WTC11 (cell line): ENCODE data around the gene NRXN3. TPM values are rescaled to one million over a fixed set of nuclear protein-coding genes. Genes with fewer than 3 reads are reported as not detected.

Experiments used
- ATAC-seq: fragments of 200-7000 bp; cut with Tn5 transposase; 2 replicates; pipeline ENCODE4 v1.10.0; 2021; ENCODE audit warnings: mild to moderate bottlenecking, moderate library complexity
- CTCF ChIA-PET: fragments of 300-600 bp; sonication (Branson Sonifier 250); formaldehyde crosslinking; loops from one replicate; lab custom pipeline; 2021; ENCODE audit warnings: antibody characterized with exemption; lab: Charles Lee
- POLR2A ChIA-PET: fragments of 350-600 bp; sonication (Branson Sonifier 250); formaldehyde crosslinking; loops from one replicate; lab custom pipeline; 2021; ENCODE audit warnings: antibody characterized with exemption; lab: Charles Lee
- DNase-seq: peaks from one replicate; pipeline ENCODE4 v3.0.0; 2021; ENCODE audit warnings: low spot score
- H3K27ac Mint-ChIP-seq: 2 replicates; pipeline ENCODE4 v1.8.0; 2021; ENCODE audit warnings: mixed read lengths
- H3K27me3 Mint-ChIP-seq: 2 replicates; pipeline ENCODE4 v1.8.0; 2021; ENCODE audit warnings: low read depth, mild to moderate bottlenecking, moderate library complexity, mixed read lengths
- H3K36me3 Mint-ChIP-seq: 2 replicates; pipeline ENCODE4 v1.8.0; 2021; ENCODE audit warnings: mixed read lengths
- H3K4me1 Mint-ChIP-seq: 2 replicates; pipeline ENCODE4 v1.8.0; 2022; ENCODE audit warnings: mixed read lengths
- H3K4me3 Mint-ChIP-seq: 2 replicates; pipeline ENCODE4 v1.8.0; 2021; ENCODE audit warnings: mild to moderate bottlenecking, moderate library complexity, mixed read lengths
- H3K9me3 Mint-ChIP-seq: 2 replicates; pipeline ENCODE4 v1.8.0; 2021; ENCODE audit warnings: mixed read lengths
- CBFB ChIP-seq: sonication (generic); formaldehyde crosslinking; IDR thresholded peaks from 2 replicates; pipeline ENCODE4 v1.8.1; 2022; ENCODE audit warnings: mild to moderate bottlenecking, low read depth, missing genetic modification reagents
- CREB1 ChIP-seq: sonication (generic); formaldehyde crosslinking; IDR thresholded peaks from 2 replicates; pipeline ENCODE4 v1.8.0; 2023; ENCODE audit warnings: mild to moderate bottlenecking, missing genetic modification reagents
- CTCF ChIP-seq: fragments of 200-600 bp; IDR thresholded peaks from 2 replicates; pipeline ENCODE4 v1.8.0; 2022; ENCODE audit warnings: antibody characterized with exemption
- E2F1 ChIP-seq: sonication (generic); formaldehyde crosslinking; IDR thresholded peaks from 2 replicates; pipeline ENCODE4 v1.8.0; 2022; ENCODE audit warnings: mild to moderate bottlenecking, missing genetic modification reagents
- ETV6 ChIP-seq: sonication (generic); formaldehyde crosslinking; IDR thresholded peaks from 2 replicates; pipeline ENCODE4 v1.8.1; 2022; ENCODE audit warnings: mild to moderate bottlenecking, missing genetic modification reagents
- FOXP1 ChIP-seq: sonication (generic); formaldehyde crosslinking; IDR thresholded peaks from 2 replicates; pipeline ENCODE4 v1.8.0; 2022; ENCODE audit warnings: missing genetic modification reagents, mild to moderate bottlenecking, moderate library complexity, borderline replicate concordance
- GRHL2 ChIP-seq: fragments of 250-450 bp; sonication (Bioruptor Pico); IDR thresholded peaks from 2 replicates; pipeline ENCODE4 v1.8.0; 2022; ENCODE audit warnings: mild to moderate bottlenecking, moderate library complexity; ENCODE audit not compliant: insufficient replicate concordance, severe bottlenecking
- GTF2I ChIP-seq: fragments of 250-450 bp; sonication (Bioruptor Pico); conservative IDR thresholded peaks from 2 replicates; pipeline ENCODE4 v1.4.0; 2021; ENCODE audit warnings: mild to moderate bottlenecking
- JAZF1 ChIP-seq: fragments of 250-450 bp; sonication (Bioruptor Pico); IDR thresholded peaks from 2 replicates; pipeline ENCODE4 v1.9.0; 2021; ENCODE audit warnings: moderate library complexity, mild to moderate bottlenecking, inconsistent platforms
- KAT7 ChIP-seq: sonication (generic); formaldehyde crosslinking; IDR thresholded peaks from 2 replicates; pipeline ENCODE4 v1.8.1; 2023; ENCODE audit warnings: missing genetic modification reagents, mild to moderate bottlenecking, borderline replicate concordance
- NFE2L1 ChIP-seq: sonication (generic); formaldehyde crosslinking; IDR thresholded peaks from 2 replicates; pipeline ENCODE4 v1.8.1; 2023; ENCODE audit warnings: missing genetic modification reagents
- NR3C1 ChIP-seq: sonication (generic); formaldehyde crosslinking; conservative IDR thresholded peaks from 2 replicates; pipeline ENCODE4 v1.8.1; 2023; ENCODE audit warnings: low read depth, mild to moderate bottlenecking, missing genetic modification reagents
- PRRX2 ChIP-seq: fragments of 250-450 bp; sonication (Bioruptor Pico); IDR thresholded peaks from 2 replicates; pipeline ENCODE4 v1.8.0; 2021; ENCODE audit warnings: mild to moderate bottlenecking
- RELA ChIP-seq: sonication (generic); formaldehyde crosslinking; IDR thresholded peaks from 2 replicates; pipeline ENCODE4 v1.8.1; 2022; ENCODE audit warnings: missing genetic modification reagents, mild to moderate bottlenecking, borderline replicate concordance
- TEAD1 ChIP-seq: sonication (generic); formaldehyde crosslinking; IDR thresholded peaks from 2 replicates; pipeline ENCODE4 v1.8.0; 2022; ENCODE audit warnings: mild to moderate bottlenecking, missing genetic modification reagents
- TEAD4 ChIP-seq: sonication (generic); formaldehyde crosslinking; IDR thresholded peaks from 2 replicates; pipeline ENCODE4 v1.8.0; 2022; ENCODE audit warnings: mild to moderate bottlenecking, missing genetic modification reagents
- ZNF121 ChIP-seq: sonication (generic); formaldehyde crosslinking; IDR thresholded peaks from 2 replicates; pipeline ENCODE4 v1.8.0; 2023; ENCODE audit warnings: missing genetic modification reagents
- ZNF263 ChIP-seq: sonication (generic); formaldehyde crosslinking; IDR thresholded peaks from 2 replicates; pipeline ENCODE4 v1.8.1; 2022; ENCODE audit warnings: low read depth, mild to moderate bottlenecking, moderate library complexity, missing genetic modification reagents
- ZNF396 ChIP-seq: fragments of 250-450 bp; sonication (Bioruptor Pico); IDR thresholded peaks from 2 replicates; pipeline ENCODE4 v1.8.0; 2021; ENCODE audit warnings: mild to moderate bottlenecking, moderate library complexity, borderline replicate concordance
- ZNF671 ChIP-seq: fragments of 250-450 bp; sonication (Bioruptor Pico); IDR thresholded peaks from 2 replicates; pipeline ENCODE4 v1.8.0; 2021; ENCODE audit warnings: mild to moderate bottlenecking
- total RNA-seq: library from RNA; stranded (reverse); gene quantifications from 3 replicates; pipeline ENCODE4 v1.2.3, GENCODE V29; 2021
- TF ChIP-seq, protein P1 (sequence below): sonication (generic); formaldehyde crosslinking; IDR thresholded peaks from 2 replicates; pipeline ENCODE4 v1.8.1; 2022; ENCODE audit warnings: low read depth, missing genetic modification reagents, borderline replicate concordance
- TF ChIP-seq, protein P2 (sequence below): sonication (generic); formaldehyde crosslinking; IDR thresholded peaks from 2 replicates; pipeline ENCODE4 v1.8.1; 2022; ENCODE audit warnings: missing genetic modification reagents, borderline replicate concordance
- TF ChIP-seq, protein P3 (sequence below): sonication (generic); formaldehyde crosslinking; IDR thresholded peaks from 2 replicates; pipeline ENCODE4 v1.8.1; 2022; ENCODE audit warnings: mild to moderate bottlenecking, moderate library complexity, missing genetic modification reagents
- TF ChIP-seq, protein P4 (sequence below): sonication (generic); formaldehyde crosslinking; IDR thresholded peaks from 2 replicates; pipeline ENCODE4 v1.8.1; 2023; ENCODE audit warnings: mild to moderate bottlenecking, missing genetic modification reagents
- TF ChIP-seq, protein P5 (sequence below): fragments of 250-450 bp; sonication (Bioruptor Pico); IDR thresholded peaks from 2 replicates; pipeline ENCODE4 v1.9.0; 2021; ENCODE audit warnings: moderate library complexity, mild to moderate bottlenecking, inconsistent platforms, borderline replicate concordance
- TF ChIP-seq, protein P6 (sequence below): sonication (generic); formaldehyde crosslinking; IDR thresholded peaks from 2 replicates; pipeline ENCODE4 v1.8.1; 2023; ENCODE audit warnings: mild to moderate bottlenecking, missing genetic modification reagents, moderate library complexity

NRXN3 gene
- total RNA-seq, 1 experiment from 2014 or later = 3.0 TPM

- POLR2A ChIA-PET = no interaction called here
- Mint-ChIP-seq H3K27ac (no peak overlapping the region), H3K4me1 (no peaks in the 10 kb centered on the region; the same call in 1 of the 2 replicates), H3K9me3 (no peaks in the 10 kb centered on the region; the same call in 1 of the 2 replicates), H3K27me3 (no peaks in the 10 kb centered on the region), H3K4me3 (no peak overlapping the region), H3K36me3 (no peaks in the 10 kb centered on the region)
- no peak for TF ChIP-seq RELA (CRISPR knock-in tag)
- TF ChIP-seq CBFB (CRISPR knock-in tag) = no peak
- TF ChIP-seq FOXP1 (CRISPR knock-in tag) = no peak
- TF ChIP-seq NR3C1 = no peak
- TF ChIP-seq, protein P1, sequence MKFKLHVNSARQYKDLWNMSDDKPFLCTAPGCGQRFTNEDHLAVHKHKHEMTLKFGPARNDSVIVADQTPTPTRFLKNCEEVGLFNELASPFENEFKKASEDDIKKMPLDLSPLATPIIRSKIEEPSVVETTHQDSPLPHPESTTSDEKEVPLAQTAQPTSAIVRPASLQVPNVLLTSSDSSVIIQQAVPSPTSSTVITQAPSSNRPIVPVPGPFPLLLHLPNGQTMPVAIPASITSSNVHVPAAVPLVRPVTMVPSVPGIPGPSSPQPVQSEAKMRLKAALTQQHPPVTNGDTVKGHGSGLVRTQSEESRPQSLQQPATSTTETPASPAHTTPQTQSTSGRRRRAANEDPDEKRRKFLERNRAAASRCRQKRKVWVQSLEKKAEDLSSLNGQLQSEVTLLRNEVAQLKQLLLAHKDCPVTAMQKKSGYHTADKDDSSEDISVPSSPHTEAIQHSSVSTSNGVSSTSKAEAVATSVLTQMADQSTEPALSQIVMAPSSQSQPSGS (CRISPR knock-in tag) = no peak
- TF ChIP-seq, protein P2, sequence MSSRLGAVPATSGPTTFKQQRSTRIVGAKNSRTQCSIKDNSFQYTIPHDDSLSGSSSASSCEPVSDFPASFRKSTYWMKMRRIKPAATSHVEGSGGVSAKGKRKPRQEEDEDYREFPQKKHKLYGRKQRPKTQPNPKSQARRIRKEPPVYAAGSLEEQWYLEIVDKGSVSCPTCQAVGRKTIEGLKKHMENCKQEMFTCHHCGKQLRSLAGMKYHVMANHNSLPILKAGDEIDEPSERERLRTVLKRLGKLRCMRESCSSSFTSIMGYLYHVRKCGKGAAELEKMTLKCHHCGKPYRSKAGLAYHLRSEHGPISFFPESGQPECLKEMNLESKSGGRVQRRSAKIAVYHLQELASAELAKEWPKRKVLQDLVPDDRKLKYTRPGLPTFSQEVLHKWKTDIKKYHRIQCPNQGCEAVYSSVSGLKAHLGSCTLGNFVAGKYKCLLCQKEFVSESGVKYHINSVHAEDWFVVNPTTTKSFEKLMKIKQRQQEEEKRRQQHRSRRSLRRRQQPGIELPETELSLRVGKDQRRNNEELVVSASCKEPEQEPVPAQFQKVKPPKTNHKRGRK = no peak
- no peak for TF ChIP-seq E2F1 (CRISPR knock-in tag)
- TF ChIP-seq, protein P3, sequence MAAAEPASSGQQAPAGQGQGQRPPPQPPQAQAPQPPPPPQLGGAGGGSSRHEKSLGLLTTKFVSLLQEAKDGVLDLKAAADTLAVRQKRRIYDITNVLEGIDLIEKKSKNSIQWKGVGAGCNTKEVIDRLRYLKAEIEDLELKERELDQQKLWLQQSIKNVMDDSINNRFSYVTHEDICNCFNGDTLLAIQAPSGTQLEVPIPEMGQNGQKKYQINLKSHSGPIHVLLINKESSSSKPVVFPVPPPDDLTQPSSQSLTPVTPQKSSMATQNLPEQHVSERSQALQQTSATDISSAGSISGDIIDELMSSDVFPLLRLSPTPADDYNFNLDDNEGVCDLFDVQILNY = no peak
- no peak for TF ChIP-seq TEAD1 (CRISPR knock-in tag)
- no peak for ATAC-seq
- CTCF ChIA-PET = no interaction called here
- DNase-seq = no peak
Observed at GRCh38 chr14:79186523-79186922, 1016.4 kb downstream of the NRXN3 start.

DNA sequence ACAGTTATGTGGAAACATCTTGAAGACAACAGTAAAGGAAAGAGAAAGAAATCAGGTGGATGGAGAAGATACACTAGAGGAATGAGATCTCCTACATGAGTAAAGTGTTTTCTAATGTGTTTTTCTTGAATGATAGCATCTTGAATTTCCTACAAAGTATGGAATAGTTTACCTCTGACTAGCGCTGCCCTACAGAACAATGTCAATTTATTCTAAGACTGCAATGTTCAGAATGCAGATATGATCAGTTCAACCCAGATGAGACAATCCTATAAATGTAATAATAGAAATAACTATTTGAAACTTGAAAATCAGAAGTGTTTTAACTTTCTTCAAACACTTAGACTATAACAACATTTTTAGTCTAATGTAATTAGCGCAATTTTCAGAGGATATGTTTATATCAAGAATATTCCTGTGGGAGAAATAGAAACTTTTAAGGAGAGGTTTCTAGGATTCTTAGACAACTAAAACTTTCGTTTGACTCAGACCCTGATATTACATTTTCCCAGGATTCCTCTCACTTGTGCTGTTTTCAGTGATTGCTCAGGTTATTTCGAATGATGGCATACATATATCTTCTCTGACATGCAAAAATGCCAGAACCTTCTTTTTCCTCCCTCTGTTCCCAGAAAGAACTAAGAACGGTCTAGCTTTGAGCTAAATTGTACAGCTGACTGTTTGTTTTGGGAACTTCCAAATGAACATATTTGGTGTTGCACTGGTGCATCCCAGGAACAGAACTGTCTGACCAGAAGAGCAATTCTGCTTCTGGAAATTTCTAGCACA lies 1023.7 kb downstream of the NRXN3 start:
- Mint-ChIP-seq H3K4me3 (no peak overlapping the region), H3K9me3 (peaks cover 9% of the 10 kb centered on the region), H3K36me3 (no peaks in the 10 kb centered on the region), H3K4me1 (no peaks in the 10 kb centered on the region), H3K27ac (no peak overlapping the region), H3K27me3 (no peaks in the 10 kb centered on the region)
- no peak for ATAC-seq
- POLR2A ChIA-PET = no interaction called here
- no peak for DNase-seq
- CTCF ChIA-PET = no interaction called here
- TF ChIP-seq ZNF396 (CRISPR knock-in tag) = no peak
- TF ChIP-seq, protein P4, sequence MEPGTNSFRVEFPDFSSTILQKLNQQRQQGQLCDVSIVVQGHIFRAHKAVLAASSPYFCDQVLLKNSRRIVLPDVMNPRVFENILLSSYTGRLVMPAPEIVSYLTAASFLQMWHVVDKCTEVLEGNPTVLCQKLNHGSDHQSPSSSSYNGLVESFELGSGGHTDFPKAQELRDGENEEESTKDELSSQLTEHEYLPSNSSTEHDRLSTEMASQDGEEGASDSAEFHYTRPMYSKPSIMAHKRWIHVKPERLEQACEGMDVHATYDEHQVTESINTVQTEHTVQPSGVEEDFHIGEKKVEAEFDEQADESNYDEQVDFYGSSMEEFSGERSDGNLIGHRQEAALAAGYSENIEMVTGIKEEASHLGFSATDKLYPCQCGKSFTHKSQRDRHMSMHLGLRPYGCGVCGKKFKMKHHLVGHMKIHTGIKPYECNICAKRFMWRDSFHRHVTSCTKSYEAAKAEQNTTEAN (CRISPR knock-in tag) = no peak
- no peak for TF ChIP-seq ZNF121 (CRISPR knock-in tag)
- no peak for TF ChIP-seq PRRX2 (CRISPR knock-in tag)
- TF ChIP-seq JAZF1 = no peak
- no peak for TF ChIP-seq CREB1
- TF ChIP-seq GTF2I (CRISPR knock-in tag) = no peak
- TF ChIP-seq GRHL2 = no peak
- no peak for TF ChIP-seq NFE2L1 (CRISPR knock-in tag)
- TF ChIP-seq ZNF671 (CRISPR knock-in tag) = no peak
- no peak for TF ChIP-seq TEAD4 (CRISPR knock-in tag)
- TF ChIP-seq ZNF263 (CRISPR knock-in tag) = no peak
- TF ChIP-seq CTCF = no peak
- TF ChIP-seq, protein P5, sequence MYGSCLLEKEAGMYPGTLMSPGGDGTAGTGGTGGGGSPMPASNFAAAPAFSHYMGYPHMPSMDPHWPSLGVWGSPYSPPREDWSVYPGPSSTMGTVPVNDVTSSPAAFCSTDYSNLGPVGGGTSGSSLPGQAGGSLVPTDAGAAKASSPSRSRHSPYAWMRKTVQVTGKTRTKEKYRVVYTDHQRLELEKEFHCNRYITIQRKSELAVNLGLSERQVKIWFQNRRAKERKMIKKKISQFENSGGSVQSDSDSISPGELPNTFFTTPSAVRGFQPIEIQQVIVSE = no peak
- no peak for TF ChIP-seq KAT7 (CRISPR knock-in tag)
- TF ChIP-seq ETV6 (CRISPR knock-in tag) = no peak
- TF ChIP-seq, protein P6, sequence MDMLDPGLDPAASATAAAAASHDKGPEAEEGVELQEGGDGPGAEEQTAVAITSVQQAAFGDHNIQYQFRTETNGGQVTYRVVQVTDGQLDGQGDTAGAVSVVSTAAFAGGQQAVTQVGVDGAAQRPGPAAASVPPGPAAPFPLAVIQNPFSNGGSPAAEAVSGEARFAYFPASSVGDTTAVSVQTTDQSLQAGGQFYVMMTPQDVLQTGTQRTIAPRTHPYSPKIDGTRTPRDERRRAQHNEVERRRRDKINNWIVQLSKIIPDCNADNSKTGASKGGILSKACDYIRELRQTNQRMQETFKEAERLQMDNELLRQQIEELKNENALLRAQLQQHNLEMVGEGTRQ (CRISPR knock-in tag) = no peak
